ENCODE measurements around the gene CCDC43. TPM values are rescaled to one million over a fixed set of nuclear protein-coding genes. Genes with fewer than 3 reads are reported as not detected.

Gene CCDC43
- total RNA-seq, 1 experiment from 2014 or later: 16.0 TPM

DNA sequence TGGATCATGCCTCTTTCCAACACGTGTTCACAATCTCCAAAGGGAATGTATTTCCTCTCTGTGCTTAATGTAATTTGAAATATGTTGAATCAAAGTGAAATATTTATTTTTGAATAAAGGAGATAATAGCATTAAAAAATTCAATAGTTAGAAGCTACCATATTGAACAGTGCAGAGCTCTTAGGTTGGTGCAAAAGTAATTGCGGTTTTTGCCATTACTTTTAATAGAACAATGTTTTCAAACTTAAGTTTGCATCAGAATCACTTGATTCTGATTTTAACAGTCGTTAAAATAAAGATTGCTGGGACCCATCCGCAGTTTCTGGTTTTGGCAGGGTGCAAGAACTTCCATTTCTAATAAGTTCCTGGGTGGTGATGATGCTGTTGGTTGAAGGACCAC is 43.3 kb downstream of the CCDC43 start:
- no peak for TF ChIP-seq SIN3A (IDR thresholded peaks at IDR 0.05; ENCODE audit: borderline replicate concordance, insufficient read depth, low read depth, low read length)
- no TSS peak for BruUV-seq (replicated peaks)
- no peak for DNase-seq (ENCODE audit: low read depth, low spot score)
- ATAC-seq: no peak
- in situ Hi-C loops (cut with HindIII; ENCODE audit: low pct_unique_long_range_greater_than_20kb, low sequenced_read_pairs) (no loop called here), intact Hi-C loops (cut with micrococcal nuclease; ENCODE audit: unreplicated experiment) (no loop called here)
- no peaks in the 10 kb centered on the region for H3K36me3 ChIP-seq (ENCODE audit: control insufficient read depth, insufficient read depth, low read length)
- no peak overlapping the region for H3K4me3 ChIP-seq (ENCODE audit: low read depth in 2 of 2, low read length in 2 of 2)
- POLR2A ChIA-PET: no interaction called here
- no peaks in the 10 kb centered on the region for H3K4me1 ChIP-seq (ENCODE audit: control insufficient read depth, insufficient read depth, low read length)
- no peak overlapping the region for H3K27ac ChIP-seq (ENCODE audit: low read length)
- CTCF ChIA-PET: no interaction called here
- H3K9me3 ChIP-seq (ENCODE audit: control insufficient read depth, insufficient read depth, low read depth, low read length): no peaks in the 10 kb centered on the region
- no peaks in the 10 kb centered on the region for H3K27me3 ChIP-seq (ENCODE audit: control insufficient read depth, insufficient read depth, low read length)

DNA sequence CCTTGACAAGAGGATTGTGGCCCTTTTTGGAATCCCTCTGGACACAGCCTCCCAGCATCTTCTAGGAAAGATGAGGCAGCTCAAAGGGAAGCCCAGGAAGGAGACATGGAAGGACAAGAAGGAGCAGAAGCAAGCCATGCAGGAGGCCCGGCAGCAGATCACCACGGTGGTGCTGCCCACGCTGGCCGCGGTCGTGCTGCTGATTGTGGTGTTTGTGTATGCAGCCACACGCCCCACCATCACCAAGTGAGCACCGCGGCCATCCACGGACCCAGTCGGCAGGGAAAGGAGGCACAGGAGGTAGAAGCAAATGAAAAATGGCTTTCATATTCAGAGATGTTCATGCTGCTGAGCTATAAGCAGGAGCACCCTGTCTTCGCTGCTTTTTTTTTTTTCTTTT is 44.2 kb downstream of the CCDC43 start:
- Histone ChIP-seq H3K27ac (ENCODE audit: low read length) (no peak overlapping the region), H3K36me3 (ENCODE audit: control insufficient read depth, insufficient read depth, low read length) (no peaks in the 10 kb centered on the region), H3K9me3 (ENCODE audit: control insufficient read depth, insufficient read depth, low read depth, low read length) (no peaks in the 10 kb centered on the region), H3K27me3 (ENCODE audit: control insufficient read depth, insufficient read depth, low read length) (no peaks in the 10 kb centered on the region), H3K4me3 (ENCODE audit: low read depth in 2 of 2, low read length in 2 of 2) (no peak overlapping the region), H3K4me1 (ENCODE audit: control insufficient read depth, insufficient read depth, low read length) (no peaks in the 10 kb centered on the region)
- ChIA-PET POLR2A (no interaction called here), CTCF (no interaction called here)
- DNase-seq (ENCODE audit: low read depth, low spot score) (no peak), ATAC-seq (no peak)
- in situ Hi-C loops (cut with HindIII; ENCODE audit: low pct_unique_long_range_greater_than_20kb, low sequenced_read_pairs): no loop called here
- TF ChIP-seq SIN3A (IDR thresholded peaks at IDR 0.05; ENCODE audit: borderline replicate concordance, insufficient read depth, low read depth, low read length) (no peak), POLR2AphosphoS5 (IDR thresholded peaks at IDR 0.05; ENCODE audit: low read depth, low read length) (no peak)
- no TSS peak for BruUV-seq (replicated peaks)
- intact Hi-C loops (cut with micrococcal nuclease; ENCODE audit: unreplicated experiment): no loop called here

GRCh38 chr17:44642834-44643233 is 46.7 kb downstream of the CCDC43 start:
- DNase-seq (ENCODE audit: low read depth, low spot score): no peak
- H3K27ac ChIP-seq (ENCODE audit: low read length): no peak overlapping the region
- H3K9me3 ChIP-seq (ENCODE audit: control insufficient read depth, insufficient read depth, low read depth, low read length): no peaks in the 10 kb centered on the region
- no peaks in the 10 kb centered on the region for H3K36me3 ChIP-seq (ENCODE audit: control insufficient read depth, insufficient read depth, low read length)
- H3K27me3 ChIP-seq (ENCODE audit: control insufficient read depth, insufficient read depth, low read length): no peaks in the 10 kb centered on the region
- intact Hi-C loops (cut with micrococcal nuclease; ENCODE audit: unreplicated experiment) (no loop called here), in situ Hi-C loops (cut with HindIII; ENCODE audit: low pct_unique_long_range_greater_than_20kb, low sequenced_read_pairs) (no loop called here)
- H3K4me3 ChIP-seq (ENCODE audit: low read depth in 2 of 2, low read length in 2 of 2): no peak overlapping the region
- ATAC-seq: no peak
- ChIA-PET POLR2A (no interaction called here), CTCF (no interaction called here)
- H3K4me1 ChIP-seq (ENCODE audit: control insufficient read depth, insufficient read depth, low read length): no peaks in the 10 kb centered on the region
- no TSS peak for BruUV-seq (replicated peaks)
- TF ChIP-seq TCF7L2 (IDR thresholded peaks at IDR 0.05; ENCODE audit: low read depth, low read length) (no peak), POLR2AphosphoS5 (IDR thresholded peaks at IDR 0.05; ENCODE audit: low read depth, low read length) (no peak), CTCF (IDR thresholded peaks at IDR 0.05) (no peak), SIN3A (IDR thresholded peaks at IDR 0.05; ENCODE audit: borderline replicate concordance, insufficient read depth, low read depth, low read length) (no peak), REST (IDR thresholded peaks at IDR 0.05; ENCODE audit: insufficient read depth in 1 of 2, low read depth in 2 of 2, low read length in 1 of 2) (no peak)
